HG03095 (cell line): ENCODE results near the gene KCNK5.

Experiments
- ATAC-seq: cut with Tn5 transposase; IDR thresholded peaks from one replicate; pipeline ENCODE4 v1.9.1; 2021; ENCODE audit warnings: moderate library complexity; ENCODE audit not compliant: unreplicated experiment

Gene KCNK5

GRCh38 chr6:39143238-39143930, 85.9 kb downstream of the KCNK5 start:
- no peak for ATAC-seq

- no peak for ATAC-seq
Observed at GRCh38 chr6:39140556-39141167, 88.6 kb downstream of the KCNK5 start.
